Measurements from ENCODE around the gene TOR1AIP1.

TOR1AIP1 gene

GRCh38 chr1:179968994-179969919 is 87.2 kb downstream of the TOR1AIP1 start:
- H3K4me2 ChIP-seq (ENCODE audit: low read length) = no peak overlapping the region
- H3F3A ChIP-seq (ENCODE audit: control insufficient read depth, insufficient read depth) = no peaks in the 10 kb centered on the region
- H4K20me1 ChIP-seq (ENCODE audit: control insufficient read depth, insufficient read depth, low read depth, low read length) = peaks cover 6% of the 10 kb centered on the region; the same call in 1 of the 2 replicates
- H3K36me3 ChIP-seq (ENCODE audit: control insufficient read depth, low read length) = peaks cover 21% of the 10 kb centered on the region
- H3K9me3 ChIP-seq (ENCODE audit: control insufficient read depth, insufficient read depth, low read length) = peaks cover 11% of the 10 kb centered on the region; the same call in 1 of the 2 replicates
- peaks cover 29% of the 10 kb centered on the region for H3K4me1 ChIP-seq (ENCODE audit: control insufficient read depth, low read length)
- no peak overlapping the region for H3K4me3 ChIP-seq (ENCODE audit: low read length)
- no peak for TF ChIP-seq EZH2phosphoT487 (IDR thresholded peaks at IDR 0.05; ENCODE audit: borderline replicate concordance, low read length)
- no peak for TF ChIP-seq CTCF (IDR thresholded peaks at IDR 0.05; ENCODE audit: low read depth, low read length, poor library complexity, severe bottlenecking)
- H3K79me2 ChIP-seq (ENCODE audit: control insufficient read depth, low read length) = peaks cover 98% of the 10 kb centered on the region
- H3K27ac ChIP-seq (ENCODE audit: low read depth, low read length) = no peak overlapping the region
- H3K9me2 ChIP-seq (replicated peaks; ENCODE audit: control insufficient read depth, low read length) = no peaks in the 10 kb centered on the region
- no peaks in the 10 kb centered on the region for H3K27me3 ChIP-seq (ENCODE audit: control insufficient read depth, low read length)

All from DOHH2 (cell line).